MM.1S (cell line): ENCODE data around the gene CNNM3.
A peak's percentile ranks its signal among the peaks of the same experiment; 100 is the strongest.

Source experiments
- DNase-seq: peaks from one replicate; pipeline ENCODE4 v3.0.0-alpha.2; 2015
- H2AFZ ChIP-seq: fragments of 300-600 bp; sonication (generic); 2 replicates; pipeline ENCODE4 v1.6.0; 2016; ENCODE audit warnings: antibody characterized with exemption, low read length
- H3F3A ChIP-seq: fragments of 300-600 bp; sonication (generic); 2 replicates; pipeline ENCODE4 v1.6.1; 2016; ENCODE audit warnings: mild to moderate bottlenecking, antibody characterized with exemption, low read length, moderate library complexity, mixed read lengths; ENCODE audit not compliant: insufficient read depth
- H3K27ac ChIP-seq: fragments of 300-600 bp; sonication (generic); 2 replicates; pipeline ENCODE4 v1.5.1; 2016; ENCODE audit warnings: mild to moderate bottlenecking, low read length
- H3K27me3 ChIP-seq: fragments of 300-600 bp; sonication (generic); replicated peaks from 2 replicates; pipeline ENCODE4 v1.6.0; 2016; ENCODE audit warnings: low read length; ENCODE audit not compliant: insufficient read depth
- H3K36me3 ChIP-seq: fragments of 300-600 bp; sonication (generic); replicated peaks from 2 replicates; pipeline ENCODE4 v1.6.1; 2016; ENCODE audit warnings: mild to moderate bottlenecking, low read length, mixed read lengths; ENCODE audit not compliant: insufficient read depth
- H3K4me1 ChIP-seq: fragments of 300-600 bp; sonication (generic); 2 replicates; pipeline ENCODE4 v1.6.1; 2016; ENCODE audit warnings: low read length, mixed read lengths
- H3K4me2 ChIP-seq: fragments of 300-600 bp; sonication (generic); 2 replicates; pipeline ENCODE4 v1.6.0; 2016; ENCODE audit warnings: low read depth, low read length
- H3K4me3 ChIP-seq: fragments of 300-600 bp; sonication (generic); 2 replicates; pipeline ENCODE4 v1.5.1; 2016; ENCODE audit warnings: low read length, mixed read lengths
- H3K79me2 ChIP-seq: fragments of 300-600 bp; sonication (generic); 2 replicates; pipeline ENCODE4 v1.6.1; 2016; ENCODE audit warnings: mixed run types, low read length, mixed read lengths
- H3K9ac ChIP-seq: fragments of 300-600 bp; sonication (generic); 2 replicates; pipeline ENCODE4 v1.6.1; 2016; ENCODE audit warnings: low read length, mixed read lengths
- H3K9me2 ChIP-seq: fragments of 300-600 bp; sonication (generic); replicated peaks from 2 replicates; pipeline ENCODE4 v1.6.1; 2016; ENCODE audit warnings: mild to moderate bottlenecking, low read length, mixed read lengths; ENCODE audit not compliant: insufficient read depth
- H3K9me3 ChIP-seq: fragments of 300-600 bp; sonication (generic); replicated peaks from 2 replicates; pipeline ENCODE4 v1.6.1; 2016; ENCODE audit warnings: mild to moderate bottlenecking, low read length, mixed read lengths; ENCODE audit not compliant: insufficient read depth
- H4K20me1 ChIP-seq: fragments of 300-600 bp; sonication (generic); 2 replicates; pipeline ENCODE4 v1.6.1; 2016; ENCODE audit warnings: mild to moderate bottlenecking, low read length, moderate library complexity, mixed read lengths; ENCODE audit not compliant: insufficient read depth
- CTCF ChIP-seq: fragments of 300-600 bp; sonication (generic); IDR thresholded peaks from 2 replicates; pipeline ENCODE4 v1.5.1; 2016; ENCODE audit warnings: antibody characterized with exemption, low read length, mixed read lengths
- EZH2 ChIP-seq: fragments of 300-600 bp; sonication (generic); optimal IDR thresholded peaks from 2 replicates; pipeline ENCODE3; 2017; ENCODE audit warnings: low read depth, mild to moderate bottlenecking, antibody characterized with exemption, low read length, mixed read lengths
- EZH2phosphoT487 ChIP-seq: fragments of 300-600 bp; sonication (generic); IDR thresholded peaks from 2 replicates; pipeline ENCODE4 v1.6.1; 2018; ENCODE audit warnings: antibody characterized with exemption, low read length

CNNM3 gene

DNA sequence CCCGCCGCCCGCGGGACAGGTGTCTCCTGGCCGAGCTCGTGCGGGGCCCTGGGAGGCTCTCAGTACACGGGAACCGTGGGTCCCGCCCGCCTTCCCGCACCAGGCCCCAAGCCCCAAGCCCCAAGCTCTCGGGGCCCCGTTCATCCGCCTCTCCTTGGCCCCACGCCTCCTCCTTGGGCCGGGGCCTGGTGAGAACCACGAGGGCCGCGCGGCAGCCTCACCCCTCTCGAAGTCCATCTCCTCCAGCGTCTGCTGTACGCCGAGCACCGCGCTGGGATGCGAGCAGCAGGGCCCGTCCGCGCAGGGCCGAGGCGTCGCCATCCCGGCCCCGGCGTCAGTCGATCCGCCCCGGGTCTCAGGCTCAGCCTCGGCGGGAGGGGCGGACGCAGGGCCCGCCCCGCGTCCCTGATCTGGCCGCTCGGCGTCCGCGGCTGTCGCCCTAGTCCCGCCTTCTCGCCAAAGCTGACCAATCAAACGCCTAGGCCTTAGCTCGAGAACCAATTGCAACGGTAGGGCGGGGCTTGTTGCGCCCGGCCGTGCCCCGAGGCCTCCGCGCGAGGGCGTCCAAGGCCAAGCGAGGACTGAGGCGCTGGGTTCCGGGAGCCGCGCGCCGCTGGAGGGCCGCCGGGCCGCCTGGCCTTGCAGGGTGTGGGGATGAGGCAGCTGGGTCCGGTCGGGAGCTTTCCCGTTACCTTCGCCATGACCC is 41.8 kb downstream of the CNNM3 start, which contains the start of gene ANKRD39:
Gene ANKRD39, minus strand, starts transcription at position 350 of the 706 bp plus-strand sequence. Its CDS starts 29 bp downstream, at position 321.
- peaks cover 49% of the 10 kb centered on the region for H3K79me2 ChIP-seq
- peak within 1 kb of the TSS; percentile 85 for H3K27ac ChIP-seq
- no peaks in the 10 kb centered on the region for H3K9me2 ChIP-seq
- peak within 1 kb of the TSS; percentile 61 for H2AFZ ChIP-seq
- TF ChIP-seq EZH2phosphoT487 (no peak), EZH2 (no peak), CTCF (peak; percentile 82)
- H3K4me2 ChIP-seq = peak within 1 kb of the TSS; percentile 88
- peak within 1 kb of the TSS; percentile 93 for H3K9ac ChIP-seq
- DNase-seq = peak; percentile 98
- H3K36me3 ChIP-seq = peaks cover 7% of the 10 kb centered on the region; the same call in 1 of the 2 replicates
- H3K27me3 ChIP-seq = no peaks in the 10 kb centered on the region
- H4K20me1 ChIP-seq = no peaks in the 10 kb centered on the region
- H3K4me3 ChIP-seq = peak within 1 kb of the TSS; percentile 78
- no peaks in the 10 kb centered on the region for H3K9me3 ChIP-seq
- peaks cover 10% of the 10 kb centered on the region; the same call in 1 of the 2 replicates for H3F3A ChIP-seq
- H3K4me1 ChIP-seq = peaks cover 13% of the 10 kb centered on the region

DNA sequence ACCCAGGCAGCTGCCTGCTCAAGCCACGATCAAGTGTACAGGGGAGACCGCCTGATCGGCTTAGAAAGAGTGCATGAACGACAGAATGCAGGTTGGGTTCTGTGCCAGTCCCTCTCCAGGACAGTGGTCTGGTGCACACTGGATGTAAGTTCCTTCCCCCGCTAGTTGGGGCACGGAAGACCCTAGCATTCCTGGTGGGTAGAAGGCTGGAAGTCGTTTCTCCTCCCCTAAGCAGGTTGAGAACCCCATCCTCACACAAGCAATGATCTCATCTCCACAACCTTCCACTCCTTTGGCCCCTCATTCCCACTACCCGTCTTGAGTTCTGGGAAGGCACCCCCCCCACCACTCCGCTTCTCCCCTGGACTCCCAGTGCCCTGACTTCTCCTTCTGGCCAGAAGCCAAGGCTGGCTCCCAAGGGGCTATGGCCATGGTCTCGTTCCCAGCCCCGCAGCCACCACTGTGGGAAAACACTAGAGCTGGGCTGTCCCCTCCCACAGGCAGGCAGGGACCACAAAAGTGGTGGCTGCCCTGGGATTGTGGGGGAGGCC is 43.1 kb downstream of the CNNM3 start:
- Histone ChIP-seq H3K27ac (no peak overlapping the region), H3K79me2 (peaks cover 36% of the 10 kb centered on the region), H3F3A (peaks cover 10% of the 10 kb centered on the region; the same call in 1 of the 2 replicates), H2AFZ (no peak overlapping the region), H3K9me2 (no peaks in the 10 kb centered on the region), H3K4me2 (0 out of 2 replicates have a peak overlapping the region, but pooled peaks have one; percentile 34), H3K9me3 (no peaks in the 10 kb centered on the region), H3K27me3 (no peaks in the 10 kb centered on the region), H3K36me3 (0 out of 2 replicates have a peak, but pooled peaks cover 3% of the 10 kb centered on the region), H3K4me3 (no peak overlapping the region), H4K20me1 (no peaks in the 10 kb centered on the region), H3K9ac (no peak overlapping the region), H3K4me1 (peaks cover 10% of the 10 kb centered on the region; the same call in 1 of the 2 replicates)
- no peak for DNase-seq
- TF ChIP-seq EZH2 = no peak
- no peak for TF ChIP-seq CTCF
- TF ChIP-seq EZH2phosphoT487 = no peak

GRCh38 chr2:96859681-96860064 is 43.6 kb downstream of the CNNM3 start:
- no peaks in the 10 kb centered on the region for H3K9me2 ChIP-seq
- H3K4me1 ChIP-seq = peaks cover 10% of the 10 kb centered on the region; the same call in 1 of the 2 replicates
- H3K9ac ChIP-seq = no peak overlapping the region
- peaks cover 10% of the 10 kb centered on the region; the same call in 1 of the 2 replicates for H3F3A ChIP-seq
- H3K27ac ChIP-seq = no peak overlapping the region
- no peak overlapping the region for H3K4me3 ChIP-seq
- H3K79me2 ChIP-seq = peaks cover 31% of the 10 kb centered on the region
- H2AFZ ChIP-seq = no peak overlapping the region
- H3K27me3 ChIP-seq = no peaks in the 10 kb centered on the region
- H3K36me3 ChIP-seq = 0 out of 2 replicates have a peak, but pooled peaks cover 3% of the 10 kb centered on the region
- H3K9me3 ChIP-seq = no peaks in the 10 kb centered on the region
- no peak overlapping the region for H3K4me2 ChIP-seq
- no peaks in the 10 kb centered on the region for H4K20me1 ChIP-seq
- TF ChIP-seq CTCF = no peak
- TF ChIP-seq EZH2 = no peak
- no peak for TF ChIP-seq EZH2phosphoT487
- DNase-seq = no peak
